Astrocyte of the spinal cord (primary cell): ENCODE measurements around the gene ZNF821.

Experiments used
- DNase-seq: peaks from one replicate; pipeline ENCODE4 v3.0.0; 2011; ENCODE audit warnings: low read depth, low spot score
- H3K4me3 ChIP-seq: 2 replicates; pipeline ENCODE4 v1.5.1; 2011; ENCODE audit warnings: low read depth, mild to moderate bottlenecking, low read length, moderate library complexity
- in situ Hi-C: cut with HindIII; loops from 2 replicates; pipeline ENCODE4 v1.10.0; 2017; ENCODE audit warnings: low sequenced_read_pairs
- TF ChIP-seq, protein P1 (sequence below): IDR thresholded peaks from 2 replicates; pipeline ENCODE4 v1.5.1; 2012; ENCODE audit warnings: low read depth, mild to moderate bottlenecking, low read length, inconsistent platforms

Gene ZNF821

DNA sequence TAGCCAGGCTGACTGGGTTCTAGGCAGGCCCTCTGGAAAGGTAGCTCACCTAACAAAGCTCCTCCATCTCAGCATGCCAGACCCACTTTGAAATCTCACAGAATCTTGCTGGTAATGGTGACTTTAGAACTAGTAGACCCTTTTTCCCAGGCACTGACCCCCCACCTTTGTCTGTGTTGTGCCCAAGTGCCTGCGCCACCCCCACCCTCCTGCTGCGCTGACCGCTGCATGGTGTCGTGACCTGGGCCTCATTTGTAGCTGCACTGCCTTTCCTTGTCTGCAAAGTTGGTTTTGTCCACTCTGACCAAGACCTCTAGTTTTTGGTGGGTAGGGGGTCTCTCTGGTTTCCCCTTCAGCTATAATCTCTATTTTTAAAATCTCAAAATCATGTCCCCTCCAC is 31.4 kb downstream of the ZNF821 start:
- in situ Hi-C loops, result no loop called here
- no peak overlapping the region for H3K4me3 ChIP-seq
- TF ChIP-seq, protein P1, sequence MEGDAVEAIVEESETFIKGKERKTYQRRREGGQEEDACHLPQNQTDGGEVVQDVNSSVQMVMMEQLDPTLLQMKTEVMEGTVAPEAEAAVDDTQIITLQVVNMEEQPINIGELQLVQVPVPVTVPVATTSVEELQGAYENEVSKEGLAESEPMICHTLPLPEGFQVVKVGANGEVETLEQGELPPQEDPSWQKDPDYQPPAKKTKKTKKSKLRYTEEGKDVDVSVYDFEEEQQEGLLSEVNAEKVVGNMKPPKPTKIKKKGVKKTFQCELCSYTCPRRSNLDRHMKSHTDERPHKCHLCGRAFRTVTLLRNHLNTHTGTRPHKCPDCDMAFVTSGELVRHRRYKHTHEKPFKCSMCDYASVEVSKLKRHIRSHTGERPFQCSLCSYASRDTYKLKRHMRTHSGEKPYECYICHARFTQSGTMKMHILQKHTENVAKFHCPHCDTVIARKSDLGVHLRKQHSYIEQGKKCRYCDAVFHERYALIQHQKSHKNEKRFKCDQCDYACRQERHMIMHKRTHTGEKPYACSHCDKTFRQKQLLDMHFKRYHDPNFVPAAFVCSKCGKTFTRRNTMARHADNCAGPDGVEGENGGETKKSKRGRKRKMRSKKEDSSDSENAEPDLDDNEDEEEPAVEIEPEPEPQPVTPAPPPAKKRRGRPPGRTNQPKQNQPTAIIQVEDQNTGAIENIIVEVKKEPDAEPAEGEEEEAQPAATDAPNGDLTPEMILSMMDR, result no peak
- no peak for DNase-seq

DNA sequence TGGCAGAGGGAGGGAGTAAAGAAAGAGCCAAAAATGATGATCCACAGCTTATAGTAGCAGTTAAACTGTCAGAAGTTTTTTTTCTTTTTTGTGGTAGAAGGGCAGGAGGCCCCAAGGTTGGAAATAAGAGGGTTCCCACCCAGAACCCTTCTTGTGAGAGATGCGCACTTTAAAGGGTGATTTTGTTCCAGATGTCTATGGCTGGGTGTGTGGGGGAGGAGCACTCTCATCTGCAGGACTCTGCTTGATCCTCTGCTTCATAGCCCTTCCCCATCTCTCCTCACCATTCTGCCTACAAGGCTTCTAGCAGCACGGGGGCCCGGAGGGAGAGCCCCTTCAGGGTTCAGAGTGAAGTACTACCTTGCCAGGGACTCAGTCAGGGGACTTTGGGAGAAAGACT is 31.8 kb downstream of the ZNF821 start:
- no peak for DNase-seq
- no peak overlapping the region for H3K4me3 ChIP-seq
- TF ChIP-seq, protein P1, result no peak
- in situ Hi-C loops, result no loop called here

DNA sequence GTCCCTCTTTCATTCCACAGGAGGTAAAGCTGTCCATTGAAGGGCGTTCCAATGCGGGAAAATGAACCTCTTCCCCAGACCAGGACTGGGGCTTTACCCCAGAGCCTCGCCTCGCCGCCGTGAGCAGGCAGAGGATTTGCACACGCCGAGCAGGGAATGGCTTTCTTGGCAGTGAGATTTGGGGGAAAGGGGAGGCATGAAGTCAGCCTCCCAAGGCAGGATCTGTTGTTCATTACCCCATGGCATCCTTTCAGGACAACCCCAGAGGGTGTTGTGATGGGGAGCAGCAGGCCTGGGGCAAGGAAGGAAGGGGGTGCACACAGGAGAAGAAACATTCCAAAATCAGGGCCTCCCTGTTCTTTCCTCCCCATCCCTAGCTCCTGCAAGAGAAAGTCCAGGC is 32.2 kb downstream of the ZNF821 start:
- TF ChIP-seq, protein P1, result no peak
- in situ Hi-C loops, result no loop called here
- no peak for DNase-seq
- H3K4me3 ChIP-seq, result no peak overlapping the region

DNA sequence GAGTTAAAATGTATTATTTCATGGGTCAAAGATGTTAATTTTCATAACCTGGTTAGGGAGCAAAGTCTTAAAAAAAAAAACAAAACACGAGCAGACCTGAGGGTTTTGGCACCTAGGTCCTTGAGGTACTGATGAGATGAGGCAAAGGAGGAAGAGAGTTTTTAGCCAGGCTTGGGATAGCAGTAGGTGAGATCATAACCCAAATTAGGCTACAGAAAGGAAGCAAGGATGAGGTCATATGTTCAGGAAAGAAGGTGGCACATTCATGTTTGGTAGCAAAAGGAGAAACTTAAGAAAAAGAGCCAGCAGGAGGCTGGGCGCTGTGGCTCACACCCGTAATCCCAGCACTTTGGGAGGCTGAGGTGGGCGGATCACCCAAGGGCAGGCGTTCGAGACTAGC is 35.4 kb downstream of the ZNF821 start:
- TF ChIP-seq, protein P1, result no peak
- in situ Hi-C loops, result no loop called here
- DNase-seq, result no peak
- H3K4me3 ChIP-seq, result no peak overlapping the region

DNA sequence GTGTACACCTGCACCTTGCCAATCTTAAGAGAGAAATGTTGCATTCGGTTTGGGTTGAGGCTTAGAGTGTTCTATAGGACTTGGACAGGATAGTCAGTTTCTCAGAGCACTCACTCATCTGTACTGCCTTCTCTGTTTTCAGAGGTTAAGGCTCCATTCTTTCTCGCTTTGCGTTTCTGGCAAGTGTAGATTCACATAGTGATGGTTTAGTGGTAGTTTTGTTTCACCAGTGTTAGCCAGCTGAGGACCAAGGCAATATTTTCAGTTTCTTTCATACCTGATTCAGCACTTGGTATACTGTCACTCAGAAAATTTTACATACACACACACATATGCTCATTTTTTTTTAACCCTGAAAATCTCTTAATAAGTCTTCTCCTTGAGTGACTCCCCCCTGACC is 36.9 kb downstream of the ZNF821 start:
- DNase-seq, result no peak
- in situ Hi-C loops, result no loop called here
- TF ChIP-seq, protein P1, result no peak
- H3K4me3 ChIP-seq, result peak overlapping the region; percentile 99

DNA sequence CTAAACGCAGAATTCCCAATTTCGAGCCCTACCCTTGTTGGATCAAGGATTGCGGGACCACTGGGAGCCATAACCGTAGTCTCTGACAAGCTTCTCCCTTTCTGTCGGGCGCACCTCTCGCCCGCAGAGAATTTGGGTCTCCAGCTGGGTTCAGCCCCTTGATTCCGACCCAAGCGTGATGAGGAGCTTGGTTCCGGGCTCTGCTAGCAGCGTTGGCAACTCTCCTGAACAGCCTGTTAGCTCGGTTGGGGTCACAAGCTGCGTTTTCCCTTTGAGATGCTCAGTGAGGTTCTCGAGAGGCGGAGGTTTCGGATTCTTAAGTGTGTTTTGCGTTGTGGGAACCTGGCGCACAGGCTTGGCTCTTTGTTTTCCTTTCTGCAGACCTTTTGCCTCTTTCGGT is 37.6 kb downstream of the ZNF821 start:
- TF ChIP-seq, protein P1, result no peak
- peak; percentile 2 for DNase-seq
- in situ Hi-C loops, result no loop called here
- H3K4me3 ChIP-seq, result peak overlapping the region; percentile 99

DNA sequence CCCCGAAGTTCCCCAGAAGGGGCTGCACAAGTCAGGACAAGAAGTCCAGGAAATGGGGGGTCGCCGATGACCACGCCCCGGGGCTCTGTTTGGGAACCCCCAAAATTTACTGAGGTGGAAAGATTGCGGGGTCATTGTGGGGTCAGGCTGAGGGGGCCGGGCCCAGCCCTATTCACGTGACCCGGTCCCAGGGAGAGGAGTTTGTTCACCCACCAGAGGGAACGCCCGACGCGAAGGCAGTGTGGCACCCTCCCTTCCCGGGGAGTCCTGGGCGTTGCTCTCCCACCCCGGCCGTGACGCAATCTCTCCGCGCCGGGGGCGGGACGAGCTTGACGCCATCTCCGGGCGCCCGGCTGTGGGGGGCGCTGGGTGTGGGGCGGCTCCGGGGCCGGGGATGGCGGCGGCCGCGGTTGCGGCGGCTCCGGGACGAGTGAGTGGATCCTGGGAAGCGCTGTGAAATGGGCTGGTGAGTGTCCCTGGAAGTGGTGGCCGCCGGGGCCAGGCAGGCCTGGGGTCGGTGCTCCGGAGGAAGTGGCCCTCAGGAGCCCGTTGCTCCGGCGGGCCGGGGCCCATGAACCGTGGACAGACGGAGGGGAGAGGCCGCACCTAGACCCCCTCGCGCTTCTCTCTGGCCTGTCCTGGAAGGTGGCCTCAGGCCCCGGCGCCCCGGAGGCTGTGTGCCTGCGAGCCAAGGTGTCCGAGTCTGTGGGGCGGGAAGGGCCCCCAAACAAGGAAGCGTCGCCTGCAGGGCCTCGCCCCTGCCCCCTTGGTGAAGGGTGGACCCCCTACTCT is 38.1 kb downstream of the ZNF821 start, which contains the start of gene ATXN1L:
ATXN1L (plus strand) TSS at position 338 of the 792 bp plus-strand sequence. CDS start 3,765 bp downstream, outside the sequence.
- DNase-seq, result peak; percentile 87
- in situ Hi-C loops, result no loop called here
- peak within 1 kb of the TSS; percentile 99 for H3K4me3 ChIP-seq
- TF ChIP-seq, protein P1, result no peak
